ENCODE data around the gene OSTC. TPM values are rescaled to one million over a fixed set of nuclear protein-coding genes. Genes with fewer than 3 reads are reported as not detected.
"Not testable (repeated sequence)": the region's sequence is repeated elsewhere in the genome, so short reads cannot be mapped to it uniquely, and the experiment has no call there.

OSTC gene
- total RNA-seq, 1 experiment from 2014 or later: 105 TPM

GRCh38 chr4:108709722-108710121, 59.3 kb downstream of the OSTC start (continued):
- no peak for TF ChIP-seq JUND (IDR thresholded peaks at IDR 0.05)
- TF ChIP-seq TCF7L2 (IDR thresholded peaks at IDR 0.05; ENCODE audit: borderline replicate concordance, extremely low read depth, insufficient read depth, insufficient read length): no peak

GRCh38 chr4:108710578-108710977, 60.2 kb downstream of the OSTC start:
- H2AFZ ChIP-seq (ENCODE audit: low read depth, low read length, poor library complexity, severe bottlenecking); H3K4me3 ChIP-seq (replicated peaks in 1 of 2; ENCODE audit: low read depth in 1 of 2, low read length in 2 of 2); H3K9ac ChIP-seq (ENCODE audit: low read length); CTCF ChIA-PET; ATAC-seq; intact Hi-C loops (cut with micrococcal nuclease); H3K27ac ChIP-seq (ENCODE audit: low read depth, low read length); H3K36me3 ChIP-seq (ENCODE audit: control insufficient read depth in 1 of 2, insufficient read depth in 2 of 2, low read length in 2 of 2); BruUV-seq (replicated peaks); H3K79me2 ChIP-seq (ENCODE audit: insufficient read depth, low read length); H3K4me2 ChIP-seq (ENCODE audit: low read length); POLR2A ChIA-PET; H3K9me2 ChIP-seq (ENCODE audit: insufficient read depth); RAD21 ChIA-PET (ENCODE audit: low non-redundant PET in 1 of 2, low total read pairs in 2 of 2, uncharacterized antibody in 2 of 2, unreplicated experiment in 2 of 2); DNase-seq (ENCODE audit: low read depth, low spot score); H3K9me3 ChIP-seq (ENCODE audit: control insufficient read depth in 1 of 2, insufficient read depth in 1 of 2, low read depth in 1 of 2, low read length in 2 of 2); H4K20me1 ChIP-seq (ENCODE audit: insufficient read depth); H3K4me1 ChIP-seq (ENCODE audit: control insufficient read depth in 1 of 2, insufficient read depth in 2 of 2, low read length in 2 of 2); H3K27me3 ChIP-seq (ENCODE audit: insufficient read depth, low read length): not testable (repeated sequence)

GRCh38 chr4:108714880-108715279, 64.5 kb downstream of the OSTC start:
- ATAC-seq (no peak), DNase-seq (ENCODE audit: low read depth, low spot score) (no peak)
- Histone ChIP-seq H4K20me1 (ENCODE audit: insufficient read depth) (no peaks in the 10 kb centered on the region), H3K9me3 (ENCODE audit: control insufficient read depth in 1 of 2, insufficient read depth in 1 of 2, low read depth in 1 of 2, low read length in 2 of 2) (no peaks in the 10 kb centered on the region), H3K9me2 (ENCODE audit: insufficient read depth) (no peaks in the 10 kb centered on the region), H3K79me2 (ENCODE audit: insufficient read depth, low read length) (no peaks in the 10 kb centered on the region), H3K4me3 (replicated peaks in 1 of 2; ENCODE audit: low read depth in 1 of 2, low read length in 2 of 2) (no peak overlapping the region), H2AFZ (ENCODE audit: low read depth, low read length, poor library complexity, severe bottlenecking) (no peak overlapping the region), H3K4me2 (ENCODE audit: low read length) (no peak overlapping the region), H3K27me3 (ENCODE audit: insufficient read depth, low read length) (no peaks in the 10 kb centered on the region), H3K36me3 (ENCODE audit: control insufficient read depth in 1 of 2, insufficient read depth in 2 of 2, low read length in 2 of 2) (no peaks in the 10 kb centered on the region), H3K27ac (ENCODE audit: low read depth, low read length) (no peak overlapping the region), H3K9ac (ENCODE audit: low read length) (no peak overlapping the region), H3K4me1 (ENCODE audit: control insufficient read depth in 1 of 2, insufficient read depth in 2 of 2, low read length in 2 of 2) (no peaks in the 10 kb centered on the region)
- ChIA-PET CTCF (interaction anchor here (0.8 kb wide), 1 partner anchor 30 kb away, joined by 3 read pairs; no protein-coding TSS in a partner anchor), POLR2A (no interaction called here), RAD21 (ENCODE audit: low non-redundant PET in 1 of 2, low total read pairs in 2 of 2, uncharacterized antibody in 2 of 2, unreplicated experiment in 2 of 2) (no interaction called here)
- BruUV-seq (replicated peaks): no TSS peak
- intact Hi-C loops (cut with micrococcal nuclease): no loop called here
- TF ChIP-seq EGR1 (IDR thresholded peaks at IDR 0.05; ENCODE audit: low read depth): no peak
- no peak for TF ChIP-seq ELF1 (IDR thresholded peaks at IDR 0.05; ENCODE audit: borderline replicate concordance, low read depth)
- no peak for TF ChIP-seq FOSL1 (IDR thresholded peaks at IDR 0.05; ENCODE audit: low read depth)
- no peak for TF ChIP-seq TCF7L2 (IDR thresholded peaks at IDR 0.05; ENCODE audit: borderline replicate concordance, extremely low read depth, insufficient read depth, insufficient read length)
- no peak for TF ChIP-seq CTCF (IDR thresholded peaks at IDR 0.05 in 2 of 3, conservative IDR thresholded peaks at IDR 0.05 in 1 of 3; ENCODE audit: borderline replicate concordance in 1 of 3, insufficient read depth in 1 of 3, low read depth in 2 of 3, low read length in 2 of 3)
- TF ChIP-seq SIN3A (IDR thresholded peaks at IDR 0.05; ENCODE audit: low read depth): no peak
